ENCODE results near the gene CHP1. TPM values are rescaled to one million over a fixed set of nuclear protein-coding genes. Genes with fewer than 3 reads are reported as not detected.

CHP1 gene
- total RNA-seq (100 to 1,000 TPM in 9 of 10 donors, 10 to 100 TPM in 1; 86.5 to 133 (median 120) TPM), polyA plus RNA-seq (10 to 100 TPM; 22.5 to 93.1 TPM)
- long read RNA-seq, donor 1, partial matches to known transcripts = 9 of 13 reads
- long read RNA-seq, donor 1, other reads (novel, unspliced or antisense) = 2 of 13 reads
- long read RNA-seq, donor 2, transcript CHP1-201 (7 exons, 3,329 nt) = major isoform, 13 of 31 reads
- long read RNA-seq, donor 2, partial matches to known transcripts = 1 of 31 reads
- long read RNA-seq, donor 2, other reads (novel, unspliced or antisense) = 17 of 31 reads
- long read RNA-seq, donor 3, transcript CHP1-201 (7 exons, 3,329 nt) = major isoform, 21 of 125 reads
- long read RNA-seq, donor 3, partial matches to known transcripts = 101 of 125 reads
- long read RNA-seq, donor 3, other reads (novel, unspliced or antisense) = 3 of 125 reads

DNA sequence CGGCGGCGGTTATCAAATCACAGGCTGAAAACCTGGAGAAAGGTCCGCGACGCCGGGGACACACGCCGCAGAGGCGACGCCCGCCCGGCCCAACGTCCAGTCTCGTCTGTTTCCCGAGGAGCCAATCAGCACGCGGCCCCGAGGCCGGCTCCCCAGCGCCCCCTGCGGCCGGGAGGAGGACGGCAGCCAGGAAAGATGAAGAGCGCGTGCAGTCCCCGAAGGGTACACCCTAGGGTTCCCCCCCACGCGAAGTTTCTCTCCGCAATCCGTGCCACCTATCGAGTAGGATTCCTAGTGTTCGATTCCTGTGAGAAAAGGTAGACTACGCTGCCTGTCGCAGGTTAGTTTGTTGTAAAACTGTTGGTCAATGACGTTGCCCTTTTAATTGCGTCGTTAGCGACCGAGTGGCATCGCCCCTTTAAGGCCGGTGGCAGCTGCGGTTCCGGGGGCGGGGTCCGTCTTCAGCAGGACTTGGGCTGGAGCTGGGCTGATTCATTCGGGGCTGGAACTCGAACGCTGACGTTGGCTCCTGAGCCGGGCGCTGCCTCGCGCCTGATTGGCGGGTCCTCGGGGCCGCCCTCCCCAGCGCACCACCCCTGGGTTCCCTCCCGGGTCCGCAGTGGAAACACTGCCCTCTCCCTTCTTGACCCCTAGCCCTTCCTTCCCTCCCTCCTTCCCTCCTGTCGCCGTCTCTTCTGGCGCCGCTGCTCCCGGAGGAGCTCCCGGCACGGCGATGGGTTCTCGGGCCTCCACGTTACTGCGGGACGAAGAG is at the start of gene CHP1, which contains the start of gene EXD1:
TSS of gene CHP1 (plus strand) at position 619 of the 772 bp plus-strand sequence. CDS start at position 734, 115 bp downstream.
TSS of gene EXD1 (minus strand) at position 108 of the 772 bp plus-strand sequence. CDS start 4,182 bp downstream, outside the sequence.
- H3K4me1 ChIP-seq = peaks cover 0 to 33% (median 26%) of the 10 kb centered on the region in 9 donors
- intact Hi-C loops (cut with DNase I) = loop anchor here in 6 of 10 donors (1.0 to 10.0 kb wide), 8 partner anchors 51 to 116 kb away; partner anchors contain the start of genes INO80 (in 4 of the 6), NUSAP1 (in 1 of the 6) and OIP5 (in 1 of the 6)
- WGBS, 2 donors = 0% methylated on average over 72 of the region's 72 CpGs
- peak within 1 kb of the TSS; percentile 85 to 96 (median 90) for H3K27ac ChIP-seq
- peak within 1 kb of the TSS; percentile 68 to 98 (median 82) for H3K4me3 ChIP-seq
- H3K36me3 ChIP-seq = peaks cover 0 to 8% (median 0%) of the 10 kb centered on the region in 9 donors
- H3K9me3 ChIP-seq = no peaks in the 10 kb centered on the region
- no peaks in the 10 kb centered on the region for H3K27me3 ChIP-seq
- TF ChIP-seq, protein P1, sequence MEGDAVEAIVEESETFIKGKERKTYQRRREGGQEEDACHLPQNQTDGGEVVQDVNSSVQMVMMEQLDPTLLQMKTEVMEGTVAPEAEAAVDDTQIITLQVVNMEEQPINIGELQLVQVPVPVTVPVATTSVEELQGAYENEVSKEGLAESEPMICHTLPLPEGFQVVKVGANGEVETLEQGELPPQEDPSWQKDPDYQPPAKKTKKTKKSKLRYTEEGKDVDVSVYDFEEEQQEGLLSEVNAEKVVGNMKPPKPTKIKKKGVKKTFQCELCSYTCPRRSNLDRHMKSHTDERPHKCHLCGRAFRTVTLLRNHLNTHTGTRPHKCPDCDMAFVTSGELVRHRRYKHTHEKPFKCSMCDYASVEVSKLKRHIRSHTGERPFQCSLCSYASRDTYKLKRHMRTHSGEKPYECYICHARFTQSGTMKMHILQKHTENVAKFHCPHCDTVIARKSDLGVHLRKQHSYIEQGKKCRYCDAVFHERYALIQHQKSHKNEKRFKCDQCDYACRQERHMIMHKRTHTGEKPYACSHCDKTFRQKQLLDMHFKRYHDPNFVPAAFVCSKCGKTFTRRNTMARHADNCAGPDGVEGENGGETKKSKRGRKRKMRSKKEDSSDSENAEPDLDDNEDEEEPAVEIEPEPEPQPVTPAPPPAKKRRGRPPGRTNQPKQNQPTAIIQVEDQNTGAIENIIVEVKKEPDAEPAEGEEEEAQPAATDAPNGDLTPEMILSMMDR (IDR thresholded peaks at IDR 0.05) = peak; percentile 95 to 99 (median 97)
- ATAC-seq (peak; percentile 99 to 100 (median 100)), DNase-seq (peak; percentile 98)

DNA sequence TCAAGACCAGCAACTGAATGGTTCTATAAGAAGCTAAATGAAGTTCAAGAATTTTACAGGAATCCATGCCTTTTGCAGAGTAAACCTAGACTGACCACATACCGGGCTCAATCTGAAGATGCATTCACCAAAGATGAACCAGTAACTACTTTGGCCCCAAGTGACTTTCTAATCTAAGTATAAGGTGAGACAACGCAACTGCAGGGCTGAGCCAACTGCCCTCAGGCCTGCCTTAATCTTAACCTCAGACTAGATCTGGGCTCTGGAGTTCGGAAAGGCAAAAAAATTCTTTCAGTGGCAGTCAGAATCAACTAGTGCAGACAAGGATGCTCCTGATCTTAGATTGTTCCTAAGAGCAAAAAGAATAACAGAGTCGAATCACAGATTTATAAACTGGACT is 48.8 kb upstream of the CHP1 start:
- H3K4me1 ChIP-seq = no peaks in the 10 kb centered on the region
- no peak overlapping the region for H3K27ac ChIP-seq
- no peaks in the 10 kb centered on the region for H3K36me3 ChIP-seq
- no peaks in the 10 kb centered on the region for H3K27me3 ChIP-seq
- intact Hi-C loops (cut with DNase I) = loop anchor here in 5 of 10 donors (5.0 to 10.0 kb wide), 4 partner anchors 157 to 327 kb away; no protein-coding TSS in a partner anchor
- H3K4me3 ChIP-seq = no peak overlapping the region
- no peaks in the 10 kb centered on the region for H3K9me3 ChIP-seq
- no peak for DNase-seq
- TF ChIP-seq, protein P1 (IDR thresholded peaks at IDR 0.05) = no peak
- ATAC-seq = no peak
- WGBS, 2 donors = 64 to 66% methylated on average over 4 of the region's 4 CpGs

DNA sequence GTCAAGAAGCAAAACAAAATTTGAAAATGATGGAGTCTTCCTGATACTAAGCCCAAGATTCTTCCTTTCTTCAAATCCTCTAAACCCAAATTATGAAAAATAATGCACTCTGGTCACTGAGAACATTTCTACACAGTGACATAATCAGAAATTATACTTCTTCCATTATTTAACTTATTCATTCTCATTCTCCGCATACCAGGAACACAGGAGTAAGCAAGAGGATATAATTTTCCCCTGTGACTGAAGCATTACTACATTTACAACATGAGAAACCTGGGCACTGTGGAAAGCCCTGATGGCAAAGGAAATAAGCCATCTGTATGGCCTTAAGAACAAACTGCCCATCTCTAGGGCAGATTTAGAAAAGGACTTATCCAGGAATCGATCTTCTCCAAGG is 47.5 kb upstream of the CHP1 start:
- 57 to 63% methylated on average over 2 of the region's 2 CpGs for WGBS, 2 donors
- Histone ChIP-seq H3K4me1 (no peaks in the 10 kb centered on the region), H3K4me3 (no peak overlapping the region), H3K27me3 (no peaks in the 10 kb centered on the region), H3K27ac (no peak overlapping the region), H3K9me3 (no peaks in the 10 kb centered on the region), H3K36me3 (no peaks in the 10 kb centered on the region)
- TF ChIP-seq, protein P1 (IDR thresholded peaks at IDR 0.05) = no peak
- DNase-seq = no peak
- intact Hi-C loops (cut with DNase I) = loop anchor here in 5 of 10 donors (5.0 to 10.0 kb wide), 4 partner anchors 159 to 329 kb away; no protein-coding TSS in a partner anchor
- ATAC-seq = no peak

DNA sequence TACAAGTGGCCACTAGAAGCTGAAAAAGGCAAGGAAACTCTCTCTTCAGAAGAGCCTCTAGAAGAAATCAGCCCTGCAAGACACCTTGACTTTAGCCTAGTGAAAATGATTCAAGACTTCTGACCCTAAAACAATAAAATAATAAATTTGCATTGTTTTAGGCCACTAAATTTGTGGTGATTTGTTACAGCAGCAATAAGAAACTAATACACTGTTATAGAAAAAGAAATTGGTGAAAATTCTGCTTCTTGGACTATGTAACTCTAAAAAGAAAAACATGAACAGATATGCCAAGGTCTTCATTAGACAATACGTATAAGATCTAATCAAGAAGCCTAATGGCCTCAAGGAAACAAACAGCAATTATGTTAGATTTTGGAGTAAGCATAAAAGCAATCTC is 36.6 kb upstream of the CHP1 start:
- H3K4me3 ChIP-seq = no peak overlapping the region
- H3K4me1 ChIP-seq = no peaks in the 10 kb centered on the region
- H3K27me3 ChIP-seq = no peaks in the 10 kb centered on the region
- ATAC-seq (no peak), DNase-seq (no peak)
- TF ChIP-seq, protein P1 (IDR thresholded peaks at IDR 0.05) = no peak
- no peak overlapping the region for H3K27ac ChIP-seq
- peaks cover 0 to 6% (median 0%) of the 10 kb centered on the region in 11 donors for H3K9me3 ChIP-seq
- intact Hi-C loops (cut with DNase I) = no loop called here
- 89 to 92% methylated on average over 1 of the region's 1 CpG for WGBS, 2 donors
- H3K36me3 ChIP-seq = no peaks in the 10 kb centered on the region

Measured in heart right ventricle (tissue), 16 donors.